OCI-LY7 (cell line): ENCODE measurements around the gene STX4. TPM values are rescaled to one million over a fixed set of nuclear protein-coding genes. Genes with fewer than 3 reads are reported as not detected.

Source experiments
- total RNA-seq, 2 experiments: library from RNA; depleted of rRNA in 1 of 2; stranded (reverse); fragments of >200 nt in 1 of 2; shearing (Covaris generic) in 1 of 2; gene quantifications; 2 replicates each; pipeline ENCODE4 v1.2.3, GENCODE V29; 2014 to 2022

Gene STX4
- total RNA-seq, 2 experiments from 2014 or later: 16.6 to 40.5 TPM

Other genes with a start within 250 kb of the STX4 start
- gene ZNF629, start 246.4 kb upstream of the STX4 start, total RNA-seq (2014; rRNA removed; shearing (Covaris generic)): 1.9 and 2.5 TPM in 2 replicates
- gene ZNF629, start 246.4 kb upstream of the STX4 start, total RNA-seq (2022): 1.0 and 1.1 TPM in 2 replicates
- gene BCL7C, start 139.5 kb upstream of the STX4 start, total RNA-seq (2014; rRNA removed; shearing (Covaris generic)): 17.8 and 20.6 TPM in 2 replicates
- 11.0 and 11.5 TPM in 2 replicates for gene BCL7C, start 139.5 kb upstream of the STX4 start, total RNA-seq (2022)
- gene CTF1, start 136.9 kb upstream of the STX4 start, total RNA-seq (2014; rRNA removed; shearing (Covaris generic)): 0.09 and 0.21 TPM in 2 replicates
- 0.46 and 0.68 TPM in 2 replicates for gene CTF1, start 136.9 kb upstream of the STX4 start, total RNA-seq (2022)
- gene FBXL19, start 110.0 kb upstream of the STX4 start, total RNA-seq (2014; rRNA removed; shearing (Covaris generic)): 16.1 and 16.2 TPM in 2 replicates
- gene FBXL19, start 110.0 kb upstream of the STX4 start, total RNA-seq (2022): 30.2 and 34.8 TPM in 2 replicates
- 5.7 and 7.8 TPM in 2 replicates for gene ORAI3, start 84.5 kb upstream of the STX4 start, total RNA-seq (2014; rRNA removed; shearing (Covaris generic))
- 16.3 and 18.3 TPM in 2 replicates for gene ORAI3, start 84.5 kb upstream of the STX4 start, total RNA-seq (2022)
- gene SETD1A, start 75.8 kb upstream of the STX4 start, total RNA-seq (2014; rRNA removed; shearing (Covaris generic)): 8.6 and 9.0 TPM in 2 replicates
- gene SETD1A, start 75.8 kb upstream of the STX4 start, total RNA-seq (2022): 35.7 and 36.0 TPM in 2 replicates
- 1.9 and 3.3 TPM in 2 replicates for gene HSD3B7, start 48.4 kb upstream of the STX4 start, total RNA-seq (2014; rRNA removed; shearing (Covaris generic))
- 2.4 and 2.6 TPM in 2 replicates for gene HSD3B7, start 48.4 kb upstream of the STX4 start, total RNA-seq (2022)
- 0.47 TPM in 1 of 2 replicates, not detected in the other for gene STX1B, start 22.9 kb upstream of the STX4 start, total RNA-seq (2014; rRNA removed; shearing (Covaris generic))
- 2.1 and 2.4 TPM in 2 replicates for gene STX1B, start 22.9 kb upstream of the STX4 start, total RNA-seq (2022)
- gene ZNF668, start 40.7 kb downstream of the STX4 start, total RNA-seq (2014; rRNA removed; shearing (Covaris generic)): 7.8 and 18.7 TPM in 2 replicates
- gene ZNF668, start 40.7 kb downstream of the STX4 start, total RNA-seq (2022): 17.1 and 21.7 TPM in 2 replicates
- gene ZNF646, start 40.9 kb downstream of the STX4 start, total RNA-seq (2014; rRNA removed; shearing (Covaris generic)): 25.4 and 30.1 TPM in 2 replicates
- 33.8 and 34.0 TPM in 2 replicates for gene ZNF646, start 40.9 kb downstream of the STX4 start, total RNA-seq (2022)
- 3.7 and 4.4 TPM in 2 replicates for gene PRSS53, start 55.4 kb downstream of the STX4 start, total RNA-seq (2014; rRNA removed; shearing (Covaris generic))
- gene PRSS53, start 55.4 kb downstream of the STX4 start, total RNA-seq (2022): 5.7 and 6.1 TPM in 2 replicates
- 68.8 and 69.3 TPM in 2 replicates for gene VKORC1, start 61.2 kb downstream of the STX4 start, total RNA-seq (2014; rRNA removed; shearing (Covaris generic))
- gene VKORC1, start 61.2 kb downstream of the STX4 start, total RNA-seq (2022): 60.1 and 70.2 TPM in 2 replicates
- gene BCKDK, start 74.8 kb downstream of the STX4 start, total RNA-seq (2014; rRNA removed; shearing (Covaris generic)): 25.0 and 40.4 TPM in 2 replicates
- gene BCKDK, start 74.8 kb downstream of the STX4 start, total RNA-seq (2022): 36.5 and 39.0 TPM in 2 replicates
- gene KAT8, start 84.1 kb downstream of the STX4 start, total RNA-seq (2014; rRNA removed; shearing (Covaris generic)): 86.9 and 89.1 TPM in 2 replicates
- 95.3 and 102 TPM in 2 replicates for gene KAT8, start 84.1 kb downstream of the STX4 start, total RNA-seq (2022)
- gene PRSS8, start 102.2 kb downstream of the STX4 start, total RNA-seq (2014; rRNA removed; shearing (Covaris generic)): not detected in 2 replicates
- not detected in 2 replicates for gene PRSS8, start 102.2 kb downstream of the STX4 start, total RNA-seq (2022)
- gene PRSS36, start 116.5 kb downstream of the STX4 start, total RNA-seq (2014; rRNA removed; shearing (Covaris generic)): 0.36 TPM in 1 of 2 replicates, not detected in the other
- 1.0 TPM in 1 of 2 replicates, not detected in the other for gene PRSS36, start 116.5 kb downstream of the STX4 start, total RNA-seq (2022)
- gene FUS, start 146.6 kb downstream of the STX4 start, total RNA-seq (2014; rRNA removed; shearing (Covaris generic)): 90.0 and 104 TPM in 2 replicates
- gene FUS, start 146.6 kb downstream of the STX4 start, total RNA-seq (2022): 880 and 953 TPM in 2 replicates
- 3.7 and 5.5 TPM in 2 replicates for gene PYCARD, start 169.2 kb downstream of the STX4 start, total RNA-seq (2014; rRNA removed; shearing (Covaris generic))
- 10.3 and 14.8 TPM in 2 replicates for gene PYCARD, start 169.2 kb downstream of the STX4 start, total RNA-seq (2022)
- 0.13 and 0.21 TPM in 2 replicates for gene TRIM72, start 180.6 kb downstream of the STX4 start, total RNA-seq (2014; rRNA removed; shearing (Covaris generic))
- gene TRIM72, start 180.6 kb downstream of the STX4 start, total RNA-seq (2022): 0.46 and 1.1 TPM in 2 replicates
- not detected in 2 replicates for gene PYDC1, start 183.6 kb downstream of the STX4 start, total RNA-seq (2014; rRNA removed; shearing (Covaris generic))
- not detected in 2 replicates for gene PYDC1, start 183.6 kb downstream of the STX4 start, total RNA-seq (2022)
- not detected in 2 replicates for gene ITGAM, start 226.4 kb downstream of the STX4 start, total RNA-seq (2014; rRNA removed; shearing (Covaris generic))
- 0.09 and 0.23 TPM in 2 replicates for gene ITGAM, start 226.4 kb downstream of the STX4 start, total RNA-seq (2022)